D721Med (cell line): ENCODE measurements around the gene HERC2.

ENCODE experiments used
- DNase-seq: peaks from one replicate; pipeline ENCODE4 v3.0.0; 2011; ENCODE audit warnings: low spot score; ENCODE audit not compliant: insufficient read length
- FAIRE-seq: peaks from 2 replicates; lab custom pipeline; 2011; peaks lifted over from hg19 to GRCh38; lab: Jason Lieb, UNC
- CTCF ChIP-seq: IDR thresholded peaks from 2 replicates; pipeline ENCODE4 v1.5.1; 2012; ENCODE audit warnings: mild to moderate bottlenecking, control low read depth; ENCODE audit not compliant: insufficient read depth; ENCODE audit errors: missing control alignments

The HERC2 gene

GRCh38 chr15:28273468-28273867, 48.5 kb downstream of the HERC2 start:
- DNase-seq (no peak), FAIRE-seq (no peak)
- TF ChIP-seq CTCF: no peak

DNA sequence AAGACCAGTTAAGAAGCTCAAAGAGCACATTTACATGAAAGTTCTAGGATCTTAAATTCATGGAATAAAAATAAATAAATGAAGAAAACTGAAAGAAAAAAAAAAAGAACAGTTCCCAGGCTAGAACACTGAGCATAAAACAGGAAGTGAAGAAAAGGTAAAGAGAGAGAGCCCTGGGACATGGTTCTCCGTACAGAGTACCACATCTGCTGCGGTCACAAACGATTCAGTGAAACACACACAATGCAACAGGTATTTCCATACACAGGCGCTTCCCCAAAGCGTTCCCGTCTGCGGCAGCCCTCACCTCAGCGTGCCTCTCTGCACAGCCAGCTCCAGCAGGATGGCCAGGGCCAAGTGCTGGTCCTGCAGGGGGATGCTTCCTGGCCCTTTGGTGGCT, 49.4 kb downstream of the HERC2 start:
- no peak for FAIRE-seq
- TF ChIP-seq CTCF: no peak
- DNase-seq: no peak

DNA sequence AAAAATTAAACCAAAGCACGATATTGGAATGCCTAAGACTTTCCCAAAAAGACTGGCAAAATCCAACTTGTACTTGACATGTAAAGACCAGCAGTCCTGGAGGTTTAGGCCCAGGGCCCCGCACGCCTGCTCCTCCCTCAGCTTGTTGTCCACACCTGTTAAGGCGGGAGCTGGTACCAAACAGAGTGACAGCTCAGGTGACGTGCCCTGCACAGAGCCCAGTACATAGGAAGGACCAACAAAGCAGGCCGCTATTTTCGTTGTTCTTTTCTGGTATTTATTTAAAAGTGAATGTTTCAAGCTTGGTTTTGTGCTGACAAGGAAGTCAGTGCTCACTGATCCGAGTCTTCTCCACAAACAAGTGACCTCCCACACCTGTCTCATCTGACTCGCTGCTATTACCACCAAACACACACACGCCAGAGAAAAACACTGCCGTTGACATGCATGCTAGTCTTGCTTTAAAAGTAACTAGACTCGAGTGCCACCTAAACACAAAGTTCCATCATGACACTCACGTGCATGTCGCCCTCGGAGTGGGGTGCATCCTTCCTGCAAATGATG, 50.2 kb downstream of the HERC2 start:
- TF ChIP-seq CTCF: no peak
- DNase-seq (no peak), FAIRE-seq (no peak)

GRCh38 chr15:28269097-28269496, 52.9 kb downstream of the HERC2 start:
- no peak for DNase-seq
- FAIRE-seq: no peak
- TF ChIP-seq CTCF: no peak

DNA sequence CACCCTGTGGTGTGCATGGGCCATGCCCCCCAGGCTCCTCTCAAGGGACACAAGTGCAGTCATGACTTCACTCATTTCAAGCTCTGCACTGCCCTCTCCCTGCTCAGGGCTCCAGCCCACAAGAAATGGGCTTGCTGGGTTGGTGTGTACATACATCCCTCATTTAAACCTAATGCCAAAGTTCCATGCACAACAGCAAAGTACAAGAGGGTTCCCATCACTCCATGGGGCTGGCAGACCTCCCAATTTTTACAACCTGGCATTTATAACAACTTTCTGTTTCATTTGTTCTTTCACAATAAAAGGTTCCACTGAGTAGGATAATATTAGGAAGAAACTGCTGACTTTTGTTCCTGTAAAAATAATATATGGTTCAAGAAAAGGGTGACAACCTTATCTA, 54.3 kb downstream of the HERC2 start:
- DNase-seq (no peak), FAIRE-seq (no peak)
- no peak for TF ChIP-seq CTCF

GRCh38 chr15:28265334-28266019, 56.5 kb downstream of the HERC2 start:
- DNase-seq: no peak
- FAIRE-seq: no peak
- no peak for TF ChIP-seq CTCF

- no peak for TF ChIP-seq CTCF
- no peak for FAIRE-seq
- no peak for DNase-seq
These were observed 57.8 kb downstream of the HERC2 start for GRCh38 chr15:28264166-28264565.
